NB4 (cell line): ENCODE data around the gene INHBE.

Source experiments
- MYC ChIP-seq: IDR thresholded peaks from 2 replicates; pipeline ENCODE4 v1.6.1; 2011; ENCODE audit warnings: low read depth, low read length
- POLR2A ChIP-seq: IDR thresholded peaks from 2 replicates; pipeline ENCODE4 v1.6.1; 2011; ENCODE audit warnings: mild to moderate bottlenecking; ENCODE audit not compliant: insufficient read length; ENCODE audit errors: extremely low read depth
- TF ChIP-seq, protein P1 (sequence below): IDR thresholded peaks from one replicate; pipeline ENCODE4 v1.5.1; 2012; ENCODE audit warnings: low read depth, low read length

DNA sequence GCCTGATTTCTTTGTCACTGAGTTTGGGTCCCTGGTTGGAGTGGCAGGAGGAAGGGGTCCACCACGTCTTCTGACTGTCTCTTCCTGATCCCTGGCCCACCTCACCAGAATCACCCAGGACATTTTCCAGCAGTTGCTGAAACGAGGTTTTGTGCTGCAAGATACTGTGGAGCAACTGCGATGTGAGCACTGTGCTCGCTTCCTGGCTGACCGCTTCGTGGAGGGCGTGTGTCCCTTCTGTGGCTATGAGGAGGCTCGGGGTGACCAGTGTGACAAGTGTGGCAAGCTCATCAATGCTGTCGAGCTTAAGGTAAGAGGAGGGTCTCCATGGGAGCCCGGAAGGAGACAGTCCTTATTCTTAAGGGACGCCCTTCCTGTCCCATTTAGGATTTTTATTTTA lies 45.1 kb downstream of the INHBE start:
- TF ChIP-seq, protein P1, sequence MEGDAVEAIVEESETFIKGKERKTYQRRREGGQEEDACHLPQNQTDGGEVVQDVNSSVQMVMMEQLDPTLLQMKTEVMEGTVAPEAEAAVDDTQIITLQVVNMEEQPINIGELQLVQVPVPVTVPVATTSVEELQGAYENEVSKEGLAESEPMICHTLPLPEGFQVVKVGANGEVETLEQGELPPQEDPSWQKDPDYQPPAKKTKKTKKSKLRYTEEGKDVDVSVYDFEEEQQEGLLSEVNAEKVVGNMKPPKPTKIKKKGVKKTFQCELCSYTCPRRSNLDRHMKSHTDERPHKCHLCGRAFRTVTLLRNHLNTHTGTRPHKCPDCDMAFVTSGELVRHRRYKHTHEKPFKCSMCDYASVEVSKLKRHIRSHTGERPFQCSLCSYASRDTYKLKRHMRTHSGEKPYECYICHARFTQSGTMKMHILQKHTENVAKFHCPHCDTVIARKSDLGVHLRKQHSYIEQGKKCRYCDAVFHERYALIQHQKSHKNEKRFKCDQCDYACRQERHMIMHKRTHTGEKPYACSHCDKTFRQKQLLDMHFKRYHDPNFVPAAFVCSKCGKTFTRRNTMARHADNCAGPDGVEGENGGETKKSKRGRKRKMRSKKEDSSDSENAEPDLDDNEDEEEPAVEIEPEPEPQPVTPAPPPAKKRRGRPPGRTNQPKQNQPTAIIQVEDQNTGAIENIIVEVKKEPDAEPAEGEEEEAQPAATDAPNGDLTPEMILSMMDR: no peak
- no peak for TF ChIP-seq MYC
- TF ChIP-seq POLR2A: no peak
